NCI-H345 treated with DMSO at 0.1 percent for 48 hours (cell line): Measurements from ENCODE around the gene YTHDF1.
"Not testable (repeated sequence)": the region's sequence is repeated elsewhere in the genome, so short reads cannot be mapped to it uniquely, and the experiment has no call there.

Source experiments
- DNase-seq: peaks from one replicate; lab custom pipeline; 2025; ENCODE audit not compliant: unreplicated experiment; lab: John Stamatoyannopoulos, UW

YTHDF1 gene

DNA sequence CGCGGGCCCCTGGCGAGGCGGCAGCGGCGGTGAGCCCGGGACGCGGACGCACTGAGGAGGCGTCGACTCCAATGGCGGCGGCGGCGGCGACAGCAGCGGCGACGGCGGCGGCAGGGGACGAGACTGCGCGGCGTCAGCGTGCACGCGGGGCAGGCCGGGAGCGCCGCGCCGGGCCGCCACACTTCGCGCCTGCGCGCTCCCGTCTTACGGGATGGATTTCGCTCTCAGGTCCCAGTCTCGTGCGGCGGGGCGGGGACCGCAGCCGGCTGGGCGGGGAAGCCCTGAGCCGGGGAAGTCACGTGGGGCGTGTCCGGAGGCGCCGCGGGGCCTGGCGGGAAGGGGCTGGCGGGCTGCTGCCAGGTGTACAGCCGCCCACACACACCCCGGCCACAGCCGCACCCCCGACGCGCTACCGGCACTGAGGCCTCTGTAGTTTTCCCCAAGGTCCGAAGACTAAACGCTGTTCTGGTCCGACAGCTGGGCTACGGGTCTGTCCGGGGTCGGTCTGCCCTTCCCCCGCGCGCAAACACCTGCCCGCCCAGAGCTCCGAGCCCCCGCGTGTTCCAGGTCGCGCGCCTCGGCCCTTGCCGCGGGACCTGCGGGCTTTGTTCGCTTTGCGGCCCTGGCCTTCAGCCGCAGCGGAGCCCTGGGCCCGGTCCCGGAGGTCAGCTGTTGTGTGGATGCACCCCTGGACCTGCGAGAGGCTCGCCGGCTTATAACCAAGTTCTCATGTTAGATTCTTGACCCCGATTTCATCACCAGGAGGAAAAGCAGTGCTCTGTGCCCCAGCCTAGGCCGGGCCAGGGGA, at the start of gene YTHDF1:
TSS of gene YTHDF1 (minus strand) at position 91 of the 808 bp plus-strand sequence. CDS start 239 bp downstream, outside the sequence.
- DNase-seq, result peak; percentile 98

- no peak for DNase-seq
Observed at GRCh38 chr20:63264519-63264918, 48.6 kb upstream of the YTHDF1 start.

- DNase-seq, result no peak
Observed at GRCh38 chr20:63264000-63264399, 48.1 kb upstream of the YTHDF1 start.

- no peak for DNase-seq
Observed at GRCh38 chr20:63262836-63263235, 46.9 kb upstream of the YTHDF1 start.

DNA sequence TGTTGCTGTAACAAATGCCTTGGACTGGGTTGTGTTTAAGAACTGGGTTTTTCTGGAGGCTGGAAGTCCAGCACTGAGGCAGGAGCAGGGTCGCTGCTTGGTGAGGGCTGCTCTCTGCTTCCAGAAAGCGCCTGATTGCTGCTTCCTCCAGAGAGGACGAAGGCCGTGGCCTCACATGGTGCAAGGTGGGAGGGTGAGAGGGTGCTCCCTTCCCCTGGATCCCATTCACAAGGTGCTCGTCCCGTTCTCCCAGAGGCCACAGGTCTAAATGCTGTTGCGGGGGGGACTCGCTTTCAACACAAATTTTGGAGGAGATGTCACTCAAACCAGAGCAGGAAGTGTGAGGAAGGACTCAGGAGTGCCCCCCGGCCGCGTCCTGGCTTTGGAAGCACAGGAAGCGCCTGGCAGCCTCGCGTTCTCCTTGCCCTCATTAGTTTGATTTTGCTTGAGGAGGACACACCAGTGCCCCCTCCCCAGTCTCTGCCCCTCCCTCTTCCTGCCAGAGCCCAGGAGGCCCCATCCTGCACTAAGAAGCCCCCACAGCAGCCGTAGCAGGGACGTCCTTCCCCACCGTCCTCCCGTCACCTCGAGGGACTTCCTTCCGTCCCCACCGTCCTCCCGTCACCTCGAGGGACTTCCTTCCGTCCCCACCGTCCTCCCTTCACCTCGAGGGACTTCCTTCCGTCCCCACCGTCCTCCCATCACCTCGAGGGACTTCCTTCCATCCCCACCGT, 46.0 kb upstream of the YTHDF1 start:
- no peak for DNase-seq

- DNase-seq, result no peak
Observed at GRCh38 chr20:63261060-63261794, 45.3 kb upstream of the YTHDF1 start.

- no peak for DNase-seq
Observed at GRCh38 chr20:63260521-63260920, 44.6 kb upstream of the YTHDF1 start.

- no peak for DNase-seq
Observed at GRCh38 chr20:63259734-63260460, 44.0 kb upstream of the YTHDF1 start.

DNA sequence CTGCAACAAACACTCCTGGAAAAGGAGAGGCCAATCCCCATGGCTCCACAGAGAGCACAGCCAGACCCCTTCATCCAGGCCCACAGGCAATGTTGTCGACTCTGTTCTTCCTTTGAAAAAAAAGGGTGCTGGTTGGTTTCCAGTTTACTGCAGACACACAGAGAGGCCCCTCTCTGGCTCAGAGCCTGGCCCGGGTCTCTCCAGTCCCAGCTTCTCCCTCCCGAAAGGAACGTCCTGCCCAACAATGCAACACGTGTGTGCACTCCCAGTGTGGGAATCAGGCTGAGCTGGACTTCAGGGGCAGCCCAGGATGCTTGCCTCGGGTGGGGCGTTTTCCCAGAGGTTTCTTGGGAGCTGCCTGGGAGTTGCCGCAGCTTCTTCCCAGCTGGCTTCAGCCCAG, 42.9 kb upstream of the YTHDF1 start:
- DNase-seq, result no peak

DNA sequence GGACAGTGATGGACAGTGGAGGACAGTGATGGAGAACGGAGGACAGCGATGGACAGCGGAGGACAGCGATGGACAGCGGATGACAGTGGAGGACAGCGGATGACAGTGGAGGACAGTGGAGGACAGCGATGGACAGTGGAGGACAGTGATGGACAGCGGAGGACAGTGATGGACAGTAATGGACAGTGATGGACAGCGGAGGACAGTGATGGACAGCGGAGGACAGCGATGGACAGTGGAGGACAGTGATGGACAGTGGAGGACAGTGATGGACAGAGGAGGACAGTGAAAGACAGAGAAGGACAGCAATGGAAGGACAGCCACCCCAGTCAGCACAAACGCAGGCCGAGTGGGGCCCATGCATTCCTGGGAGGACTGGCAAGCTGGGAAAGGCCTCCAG, 41.7 kb upstream of the YTHDF1 start:
- no peak for DNase-seq

GRCh38 chr20:63256954-63257353, 41.0 kb upstream of the YTHDF1 start:
- no peak for DNase-seq

DNA sequence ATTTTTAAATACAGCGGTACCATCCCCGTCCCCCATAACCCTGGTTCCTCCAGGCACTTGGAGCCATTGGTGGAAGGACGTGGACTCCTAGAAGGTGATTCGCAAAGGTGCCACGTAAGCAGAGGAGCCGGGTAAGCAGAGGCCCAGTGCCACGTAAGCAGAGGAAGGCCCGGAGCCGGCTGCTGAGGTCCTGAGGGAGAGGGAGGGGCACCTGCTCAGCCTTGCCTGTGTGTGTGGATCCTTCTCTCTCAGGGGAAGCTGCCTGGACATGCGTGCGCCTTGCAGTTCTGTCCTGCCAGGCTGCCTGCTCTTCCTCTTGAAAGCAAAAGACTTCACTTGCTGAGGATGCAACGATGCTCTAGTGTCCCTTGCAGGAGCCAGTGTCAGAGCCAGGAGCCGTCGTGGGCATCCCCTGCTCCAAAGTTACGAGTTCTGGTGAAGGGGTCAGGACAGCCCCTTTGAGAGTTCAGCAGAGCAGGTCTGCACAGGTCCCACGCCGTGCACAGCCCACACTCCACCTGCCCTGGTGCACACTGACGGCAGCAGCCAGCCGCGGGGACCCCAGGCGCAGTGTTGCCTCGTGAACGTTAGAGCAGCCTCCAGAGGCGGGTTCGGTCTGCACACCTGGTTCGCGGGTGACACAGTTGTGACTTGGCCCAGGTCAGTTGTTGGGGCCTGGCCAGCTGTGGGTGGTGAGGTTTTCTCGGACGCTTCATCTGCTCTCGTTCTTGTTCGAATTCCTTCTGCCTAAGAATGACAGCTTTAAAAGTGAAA, 40.2 kb upstream of the YTHDF1 start:
- DNase-seq, result no peak

- no peak for DNase-seq
Observed at GRCh38 chr20:63254606-63255384, 38.9 kb upstream of the YTHDF1 start.

DNA sequence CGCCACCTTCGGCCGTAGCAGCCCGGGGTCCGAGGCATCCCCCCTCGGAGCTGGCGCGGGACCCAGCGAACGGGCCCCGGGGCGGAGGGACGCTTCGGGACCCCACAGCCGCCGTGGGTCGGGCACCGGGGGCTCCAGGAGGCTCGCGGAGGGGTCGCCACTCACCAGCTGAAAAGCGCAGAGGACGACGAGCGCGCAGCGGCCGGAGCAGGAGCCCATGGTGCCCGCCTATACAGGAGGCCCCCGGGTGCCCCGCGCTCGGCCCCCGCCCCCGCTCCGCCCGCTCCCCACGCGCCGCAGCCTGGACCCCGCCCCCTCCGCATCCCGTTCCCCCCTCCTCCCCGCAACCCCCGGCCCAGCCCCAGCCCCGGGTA, 38.3 kb upstream of the YTHDF1 start, which contains the start of gene NKAIN4:
TSS of gene NKAIN4 (minus strand) at position 232 of the 374 bp plus-strand sequence. CDS start at position 219, 13 bp downstream.
- no peak for DNase-seq

GRCh38 chr20:63253438-63254231, 37.7 kb upstream of the YTHDF1 start:
- DNase-seq, result no peak

DNA sequence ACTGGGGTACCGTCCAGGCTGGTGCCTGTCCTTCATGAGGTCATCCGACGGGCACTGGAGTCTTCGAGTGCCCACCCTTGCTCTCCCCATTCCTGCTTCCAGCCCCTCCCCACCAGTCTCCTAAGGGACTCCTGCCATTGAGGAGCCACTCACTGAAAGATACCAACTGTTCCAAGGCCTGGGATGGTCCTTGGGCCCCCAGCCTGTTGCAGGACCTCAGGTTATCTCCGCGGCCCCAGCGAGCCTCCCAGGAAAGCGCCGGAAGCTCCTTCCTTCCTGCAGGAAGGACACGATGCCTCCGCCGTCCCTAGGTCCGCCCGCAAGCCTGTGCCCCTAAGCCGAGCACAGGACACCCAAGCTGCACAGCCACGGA, 37.1 kb upstream of the YTHDF1 start:
- no peak for DNase-seq

- DNase-seq, result no peak
Observed at GRCh38 chr20:63252284-63252711, 36.4 kb upstream of the YTHDF1 start.

GRCh38 chr20:63251350-63251749, 35.4 kb upstream of the YTHDF1 start:
- DNase-seq, result not testable (repeated sequence)

DNA sequence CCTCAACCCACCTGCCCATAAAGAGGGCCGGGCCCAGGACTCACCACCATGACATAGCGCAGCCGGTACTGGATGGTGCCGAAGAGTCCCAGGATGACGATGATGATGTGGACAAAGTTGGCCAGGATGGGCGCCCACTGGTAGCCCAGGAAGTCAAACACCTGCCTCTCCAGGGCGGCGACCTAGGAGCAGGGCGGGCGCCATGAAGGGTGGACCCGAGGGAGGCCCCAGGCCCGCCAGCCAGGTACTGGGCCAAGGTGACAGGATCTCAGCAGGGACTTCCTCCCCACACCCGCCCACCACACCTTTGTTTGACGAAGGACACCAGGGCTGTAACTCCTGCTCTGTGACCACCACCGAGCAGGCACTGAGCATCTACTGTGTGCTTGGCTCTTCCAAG, 34.0 kb upstream of the YTHDF1 start:
- DNase-seq, result no peak
